GM21576 (cell line): ENCODE measurements around the gene MAB21L3.
"Not testable (repeated sequence)": the region's sequence is repeated elsewhere in the genome, so short reads cannot be mapped to it uniquely, and the experiment has no call there.

Source experiments
- ATAC-seq: cut with Tn5 transposase; IDR thresholded peaks from one replicate; pipeline ENCODE4 v1.9.1; 2021; ENCODE audit warnings: mild to moderate bottlenecking, moderate library complexity; ENCODE audit not compliant: unreplicated experiment

Gene MAB21L3

GRCh38 chr1:116133696-116134475 is 22.7 kb downstream of the MAB21L3 start:
- no peak for ATAC-seq

DNA sequence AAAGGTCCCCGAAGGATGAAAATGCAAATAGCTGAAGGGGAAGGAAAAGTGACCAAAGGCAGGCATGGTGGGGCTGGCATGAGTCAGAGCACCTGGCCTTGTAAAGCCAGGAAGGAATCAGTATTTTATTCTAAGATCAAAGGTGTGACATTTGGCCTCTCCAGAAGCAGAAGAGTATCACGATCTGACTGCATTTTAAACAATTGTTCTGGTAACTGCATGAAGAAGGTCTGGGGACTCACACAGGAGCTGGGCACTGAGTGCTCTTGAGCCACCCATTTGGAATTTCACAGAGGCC is 23.2 kb downstream of the MAB21L3 start:
- ATAC-seq = no peak

GRCh38 chr1:116138277-116138792 is 27.1 kb downstream of the MAB21L3 start:
- ATAC-seq = no peak

DNA sequence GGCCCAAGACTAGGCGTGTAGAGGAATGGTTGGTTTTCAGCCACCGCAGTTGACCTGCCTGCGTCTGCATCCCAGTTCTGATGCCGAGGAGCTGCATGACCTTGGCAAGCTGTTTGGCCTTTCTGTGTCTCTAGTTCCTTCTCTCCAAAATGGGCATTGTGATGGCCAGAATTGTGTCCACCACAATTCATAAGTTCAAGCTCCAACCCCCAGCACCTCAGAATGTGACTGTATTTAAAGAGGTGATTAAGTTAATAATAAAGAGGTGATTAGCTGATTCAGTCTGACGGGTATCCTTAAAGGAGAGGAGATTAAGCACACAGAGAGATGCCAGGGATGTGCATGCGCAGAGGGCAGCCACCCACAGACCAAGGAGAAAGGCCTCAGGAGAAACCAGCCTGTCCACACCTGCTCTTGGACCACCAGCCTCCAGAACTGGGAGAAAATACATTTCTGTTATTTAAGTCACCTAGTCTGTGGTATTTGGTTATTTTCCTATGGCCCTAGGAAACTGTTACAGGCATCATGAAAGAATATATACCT is 28.5 kb downstream of the MAB21L3 start:
- ATAC-seq = no peak

GRCh38 chr1:116144151-116144550 is 33.0 kb downstream of the MAB21L3 start:
- no peak for ATAC-seq

DNA sequence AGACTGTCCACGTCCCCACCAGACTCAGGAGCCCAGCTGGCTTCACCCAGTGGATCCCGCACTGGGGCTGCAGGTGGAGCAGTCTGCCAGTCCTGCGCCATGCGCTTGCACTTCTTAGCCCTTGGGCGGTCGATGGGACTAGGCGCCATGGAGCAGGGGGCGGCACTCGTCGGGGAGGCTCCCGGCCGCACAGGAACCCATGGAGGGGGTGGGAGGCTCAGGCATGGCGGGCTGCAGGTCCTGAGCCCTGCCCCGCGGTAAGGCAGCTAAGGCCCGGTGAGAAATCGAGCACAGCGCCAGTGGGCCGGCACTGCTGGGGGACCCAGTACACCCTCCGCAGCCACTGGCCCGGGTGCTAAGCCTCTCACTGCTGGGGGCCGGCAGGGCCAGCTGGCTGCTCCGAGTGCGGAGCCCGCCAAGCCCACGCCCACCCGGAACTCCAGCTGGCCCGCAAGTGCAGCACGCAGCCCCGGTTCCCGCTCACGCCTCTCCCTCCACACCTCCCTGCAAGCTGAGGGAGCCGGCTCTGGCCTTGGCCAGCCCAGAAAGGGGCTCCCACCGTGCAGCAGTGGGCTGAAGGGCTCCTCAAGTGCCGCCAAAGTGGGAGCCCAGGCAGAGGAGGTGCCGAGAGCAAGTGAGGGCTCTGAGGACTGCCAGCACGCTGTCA is 35.4 kb downstream of the MAB21L3 start:
- not testable (repeated sequence) for ATAC-seq

DNA sequence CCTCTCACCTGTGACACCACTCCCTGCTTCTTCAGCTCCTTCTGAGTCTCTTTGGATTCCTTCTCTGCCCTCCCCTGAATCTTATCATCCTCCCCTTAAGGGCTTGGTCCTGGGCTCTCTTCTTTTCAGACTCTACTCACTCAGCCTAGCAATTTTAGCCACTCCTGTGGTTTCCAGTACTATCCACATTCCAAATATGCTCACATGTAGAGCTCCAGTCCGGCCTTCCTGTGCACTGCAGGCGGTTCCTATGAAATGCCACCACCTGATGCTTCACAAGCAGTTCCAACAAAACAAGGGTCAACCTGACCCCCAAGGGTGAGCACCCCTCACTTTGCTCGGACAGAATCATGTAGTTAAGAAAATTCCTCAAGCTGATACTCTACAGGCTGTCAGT is 35.9 kb downstream of the MAB21L3 start:
- no peak for ATAC-seq

GRCh38 chr1:116147972-116148371 is 36.8 kb downstream of the MAB21L3 start:
- ATAC-seq = no peak

GRCh38 chr1:116148967-116149366 is 37.8 kb downstream of the MAB21L3 start:
- ATAC-seq = no peak

GRCh38 chr1:116150368-116150767 is 39.2 kb downstream of the MAB21L3 start:
- no peak for ATAC-seq

DNA sequence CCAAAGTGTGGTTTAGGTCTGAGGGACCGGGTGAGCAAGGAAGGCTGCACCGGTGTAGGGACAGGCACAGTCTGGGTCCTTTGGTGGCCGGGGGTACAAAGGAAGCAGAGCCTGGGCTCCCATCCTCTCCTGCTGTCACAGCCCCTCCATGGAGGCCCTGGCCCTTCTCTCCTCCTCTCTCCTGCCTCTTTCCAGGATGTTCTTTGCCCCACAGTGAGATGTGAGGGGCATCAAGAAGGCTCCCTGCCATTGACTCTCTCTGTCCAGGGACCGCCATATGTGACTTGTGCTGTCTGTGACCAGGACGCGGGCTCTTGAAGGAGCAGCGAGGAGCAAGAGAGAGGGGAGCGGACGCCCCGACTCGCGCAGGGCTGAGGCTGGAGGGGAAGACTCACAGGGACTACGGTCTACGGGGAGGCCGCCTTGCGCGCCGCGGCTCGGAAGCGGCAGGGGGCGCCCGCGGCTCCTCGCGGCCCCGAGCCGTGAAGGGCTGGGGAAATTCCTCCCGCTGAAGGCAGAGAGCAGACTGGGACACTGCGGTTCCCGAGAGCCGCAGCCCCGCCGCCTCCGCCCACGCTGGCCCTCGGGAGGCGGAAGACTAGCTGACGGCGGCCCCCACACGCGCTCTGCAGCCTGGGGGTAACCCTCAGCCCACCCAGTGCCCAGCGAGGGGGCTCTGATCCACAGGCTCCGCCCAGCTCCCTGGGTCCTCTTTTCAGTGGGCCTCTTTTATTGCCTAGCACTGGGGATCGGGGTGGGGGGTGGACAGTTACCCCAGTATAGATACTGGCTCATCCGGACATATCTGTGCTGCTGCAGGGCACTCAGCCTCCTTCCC is 40.8 kb downstream of the MAB21L3 start:
- ATAC-seq = peak; percentile 98

GRCh38 chr1:116152577-116152943 is 41.4 kb downstream of the MAB21L3 start:
- ATAC-seq = no peak

GRCh38 chr1:116152950-116153691 is 41.9 kb downstream of the MAB21L3 start:
- no peak for ATAC-seq

- no peak for ATAC-seq
Observed at GRCh38 chr1:116153692-116154031, 42.5 kb downstream of the MAB21L3 start.

DNA sequence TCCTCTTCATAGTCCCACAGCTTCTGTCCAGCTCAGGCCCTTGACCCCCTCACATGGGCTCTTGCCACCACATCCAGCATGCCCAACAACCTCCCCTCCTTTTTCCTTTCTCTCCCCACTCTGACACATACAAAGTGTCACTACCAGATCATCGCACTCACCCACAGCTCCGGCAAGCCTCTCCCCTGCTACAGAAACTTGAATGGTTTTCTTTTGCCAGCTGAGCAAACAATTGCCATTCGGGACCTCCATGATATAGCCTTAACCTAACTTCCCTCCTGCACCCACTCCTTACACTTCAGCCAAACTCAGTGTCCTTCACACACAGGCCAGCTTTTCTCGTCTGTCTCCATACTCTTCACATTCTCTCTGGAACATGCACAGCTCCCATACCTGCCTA is 43.3 kb downstream of the MAB21L3 start:
- ATAC-seq = no peak

- no peak for ATAC-seq
Observed at GRCh38 chr1:116157096-116157495, 45.9 kb downstream of the MAB21L3 start.

GRCh38 chr1:116159177-116159576 is 48.0 kb downstream of the MAB21L3 start:
- no peak for ATAC-seq

- no peak for ATAC-seq
Observed at GRCh38 chr1:116159611-116160010, 48.4 kb downstream of the MAB21L3 start.

DNA sequence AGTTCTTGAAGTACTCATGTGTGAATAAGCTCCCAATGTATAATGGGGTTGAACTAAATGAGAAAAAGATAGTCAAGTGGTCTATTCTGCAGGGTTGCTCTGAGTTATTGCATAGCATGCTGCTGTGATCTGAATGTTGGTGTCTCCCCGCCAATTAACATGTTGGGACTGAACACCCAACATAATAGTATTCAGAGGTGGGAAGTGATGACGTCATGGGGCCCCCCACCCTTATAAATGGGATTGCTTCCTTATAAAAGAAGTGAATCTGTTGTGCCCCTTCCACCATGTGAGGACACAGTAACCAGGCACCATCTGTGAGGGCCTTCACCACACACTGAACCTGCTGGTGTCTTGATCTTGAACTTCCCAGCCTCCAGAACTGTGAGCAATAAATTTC is 50.2 kb downstream of the MAB21L3 start:
- no peak for ATAC-seq

- ATAC-seq = no peak
Observed at GRCh38 chr1:116161877-116162390, 50.7 kb downstream of the MAB21L3 start.

DNA sequence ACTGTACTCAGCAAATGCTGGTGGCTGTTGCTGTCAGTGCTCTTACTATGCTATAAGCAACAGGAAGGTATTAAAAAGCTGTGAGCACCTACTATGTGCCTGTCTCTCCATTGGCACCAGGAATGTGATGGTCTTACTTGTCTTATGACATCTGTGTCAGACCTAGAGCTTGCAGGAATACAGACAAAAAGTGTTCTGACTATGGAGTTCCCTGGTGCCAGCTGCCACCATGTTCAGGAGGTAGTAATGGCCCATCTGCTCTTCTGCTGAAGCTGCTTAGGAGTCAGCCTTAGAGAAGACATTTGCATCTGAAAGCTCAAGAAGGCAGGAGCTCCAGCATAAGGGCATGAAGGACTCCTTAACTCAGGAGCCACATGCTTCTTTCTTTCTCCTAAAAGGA is 52.3 kb downstream of the MAB21L3 start:
- ATAC-seq = no peak
